IgD-negative memory B cell (primary cell): ENCODE data around the gene POU2F3. TPM values are rescaled to one million over a fixed set of nuclear protein-coding genes. Genes with fewer than 3 reads are reported as not detected.
"Not testable (repeated sequence)": the region's sequence is repeated elsewhere in the genome, so short reads cannot be mapped to it uniquely, and the experiment has no call there.

ENCODE experiments used
- H3K27ac Mint-ChIP-seq, 3 donors: one replicate each; pipeline ENCODE4 v1.8.0; 2020 to 2022; ENCODE audit warnings: mild to moderate bottlenecking in 3 of 3, mixed read lengths in 3 of 3, moderate library complexity in 1 of 3
- H3K27me3 Mint-ChIP-seq: one replicate; pipeline ENCODE4 v1.8.0; 2021; ENCODE audit warnings: mixed read lengths
- H3K36me3 Mint-ChIP-seq: one replicate; pipeline ENCODE4 v1.8.0; 2020; ENCODE audit warnings: mild to moderate bottlenecking, mixed read lengths
- H3K4me1 Mint-ChIP-seq, 3 donors: one replicate each; pipeline ENCODE4 v1.8.0; 2020 to 2022; ENCODE audit warnings: mixed read lengths in 3 of 3, mild to moderate bottlenecking in 1 of 3
- H3K4me3 Mint-ChIP-seq, 4 donors: one replicate each; pipeline ENCODE4 v1.8.0; 2020 to 2022; ENCODE audit warnings: mild to moderate bottlenecking in 4 of 4, mixed read lengths in 4 of 4, moderate library complexity in 3 of 4
- H3K9me3 Mint-ChIP-seq, 3 donors: one replicate each; pipeline ENCODE4 v1.8.0; 2020 to 2021; ENCODE audit warnings: mixed read lengths in 3 of 3, mild to moderate bottlenecking in 1 of 3
- polyA plus RNA-seq: library from polyadenylated mRNA; unstranded; fragments of 300-500 nt; fragmentation: Illumina TruSeq; gene quantifications from one replicate; pipeline ENCODE4 v1.2.3, GENCODE V29; 2021

POU2F3 gene
- polyA plus RNA-seq, 1 donor from 2014 or later: not detected

DNA sequence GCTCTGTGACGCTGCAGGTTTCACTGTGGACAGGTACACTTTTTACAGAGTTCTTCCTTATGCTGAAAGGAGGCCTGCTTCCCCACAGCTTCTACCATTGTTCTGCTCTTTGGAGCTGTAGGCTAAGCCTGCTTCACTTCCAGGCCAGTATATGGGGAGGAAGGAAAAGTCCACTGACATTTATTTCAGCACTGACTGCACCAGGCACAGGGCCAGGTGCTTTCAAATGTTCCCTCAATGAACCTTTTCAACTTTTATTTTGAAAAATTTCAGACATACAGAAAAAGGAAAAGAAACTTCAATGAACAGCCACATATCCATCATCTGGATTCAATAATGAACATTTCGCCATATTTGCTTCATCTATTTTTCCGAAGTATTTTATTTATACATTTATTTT lies 22.0 kb downstream of the POU2F3 start:
- peaks cover 0 to 2% (median 0%) of the 10 kb centered on the region in 3 donors for H3K9me3 Mint-ChIP-seq
- H3K4me3 Mint-ChIP-seq: no peak overlapping the region
- H3K27me3 Mint-ChIP-seq: peaks cover 43% of the 10 kb centered on the region
- no peaks in the 10 kb centered on the region for H3K4me1 Mint-ChIP-seq
- no peak overlapping the region for H3K27ac Mint-ChIP-seq
- peaks cover 2% of the 10 kb centered on the region for H3K36me3 Mint-ChIP-seq

- H3K27ac Mint-ChIP-seq: no peak overlapping the region
- peaks cover 0 to 2% (median 0%) of the 10 kb centered on the region in 3 donors for H3K9me3 Mint-ChIP-seq
- H3K27me3 Mint-ChIP-seq: peaks cover 33% of the 10 kb centered on the region
- no peak overlapping the region for H3K4me3 Mint-ChIP-seq
- no peaks in the 10 kb centered on the region for H3K4me1 Mint-ChIP-seq
- H3K36me3 Mint-ChIP-seq: peaks cover 2% of the 10 kb centered on the region
Measured at GRCh38 chr11:120267319-120267718, 27.4 kb downstream of the POU2F3 start.

DNA sequence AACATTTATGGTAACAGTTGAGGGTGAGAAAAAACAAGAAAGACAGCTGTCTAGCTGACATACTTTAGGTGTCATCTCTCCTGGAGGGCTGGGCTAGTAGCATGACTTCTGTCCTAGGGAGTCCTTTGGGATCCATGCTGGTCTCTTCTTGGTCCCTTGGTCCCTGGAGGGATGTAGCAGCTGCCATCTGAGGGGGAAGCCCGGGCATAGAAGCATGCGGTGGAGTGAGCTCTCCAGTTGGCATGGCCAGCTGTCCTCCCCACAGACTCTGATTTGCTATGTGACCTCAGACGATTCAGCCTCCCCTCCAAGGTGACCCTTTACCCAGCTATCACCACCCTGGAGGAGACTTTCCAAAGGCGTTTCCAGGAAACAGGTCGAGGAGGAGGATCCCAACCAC lies 28.7 kb downstream of the POU2F3 start:
- Mint-ChIP-seq H3K27ac (no peak overlapping the region), H3K4me3 (no peak overlapping the region), H3K36me3 (peaks cover 2% of the 10 kb centered on the region), H3K27me3 (peaks cover 36% of the 10 kb centered on the region), H3K4me1 (no peaks in the 10 kb centered on the region), H3K9me3 (peaks cover 0 to 2% (median 0%) of the 10 kb centered on the region in 3 donors)

DNA sequence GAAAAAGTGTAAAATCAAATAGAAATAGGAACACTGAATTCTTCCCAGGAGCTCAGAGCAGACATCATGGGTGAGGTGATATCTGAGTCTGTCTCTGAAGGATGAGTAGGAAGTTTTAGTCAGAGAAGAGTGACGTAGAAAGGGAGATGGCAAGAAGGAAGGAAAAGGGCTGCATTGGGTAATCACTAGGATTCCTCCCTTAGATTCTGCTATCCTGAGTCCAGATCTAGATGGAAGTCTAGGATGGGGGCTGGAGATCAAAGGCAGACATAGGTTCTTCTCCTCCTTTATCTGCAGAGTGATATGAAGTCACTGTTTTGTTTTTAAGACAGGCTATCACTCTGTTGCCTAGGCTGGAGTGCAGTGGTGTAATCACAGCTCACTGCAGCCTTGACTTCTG lies 30.4 kb downstream of the POU2F3 start:
- H3K27ac Mint-ChIP-seq: no peak overlapping the region
- H3K4me1 Mint-ChIP-seq: no peaks in the 10 kb centered on the region
- H3K9me3 Mint-ChIP-seq: peaks cover 0 to 2% (median 0%) of the 10 kb centered on the region in 3 donors
- peaks cover 35% of the 10 kb centered on the region for H3K27me3 Mint-ChIP-seq
- peaks cover 2% of the 10 kb centered on the region for H3K36me3 Mint-ChIP-seq
- no peak overlapping the region for H3K4me3 Mint-ChIP-seq

DNA sequence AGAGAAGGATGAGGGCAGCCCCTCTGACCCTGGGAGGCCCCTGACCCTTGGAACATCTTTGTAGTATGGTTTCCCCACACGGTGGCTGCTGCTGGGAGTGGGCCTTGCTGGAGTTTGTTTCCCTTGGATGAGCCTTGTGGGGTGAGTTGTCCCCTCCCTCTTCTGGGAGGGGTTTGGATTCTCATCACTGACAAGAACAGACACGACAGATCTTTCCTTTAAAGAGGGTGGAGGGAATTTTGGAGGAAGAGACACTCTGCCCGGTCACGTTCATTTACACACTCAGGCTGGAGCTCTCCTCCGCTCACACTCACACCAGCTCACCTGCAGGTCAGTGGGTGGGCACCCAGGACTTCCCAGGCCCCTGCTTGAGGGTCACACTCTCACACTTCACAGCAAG lies 31.7 kb downstream of the POU2F3 start:
- Mint-ChIP-seq H3K9me3 (peaks cover 0 to under 1% (median 0%) of the 10 kb centered on the region in 3 donors), H3K36me3 (peaks cover under 1% of the 10 kb centered on the region), H3K27me3 (peaks cover 24% of the 10 kb centered on the region), H3K27ac (no peak overlapping the region), H3K4me3 (no peak overlapping the region), H3K4me1 (no peaks in the 10 kb centered on the region)

- Mint-ChIP-seq H3K9me3 (no peaks in the 10 kb centered on the region), H3K27ac (no peak overlapping the region), H3K4me1 (no peaks in the 10 kb centered on the region), H3K4me3 (no peak overlapping the region), H3K36me3 (no peaks in the 10 kb centered on the region), H3K27me3 (peaks cover 18% of the 10 kb centered on the region)
Measured at GRCh38 chr11:120272303-120272702, 32.4 kb downstream of the POU2F3 start.

DNA sequence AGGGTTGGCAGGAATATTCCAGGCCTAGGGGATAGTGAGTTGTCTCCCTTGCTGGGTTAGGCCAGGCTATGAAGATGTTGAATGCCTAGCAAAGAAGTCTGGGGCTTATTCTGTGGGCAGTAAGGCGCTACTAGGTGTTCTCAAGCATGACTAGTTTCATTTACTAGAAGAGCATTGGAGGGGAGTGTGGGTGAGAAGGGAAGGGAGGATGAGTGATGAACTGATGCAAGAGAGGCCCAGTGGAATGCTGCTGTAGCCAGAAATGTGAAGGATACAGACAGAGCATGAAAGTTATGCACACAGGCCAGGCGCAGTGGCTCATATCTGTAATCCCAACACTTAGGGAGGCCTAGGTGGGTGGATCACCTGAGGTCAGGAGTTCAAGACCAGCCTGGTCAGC lies 33.5 kb downstream of the POU2F3 start:
- H3K4me1 Mint-ChIP-seq: no peaks in the 10 kb centered on the region
- no peak overlapping the region for H3K27ac Mint-ChIP-seq
- no peak overlapping the region for H3K4me3 Mint-ChIP-seq
- no peaks in the 10 kb centered on the region for H3K9me3 Mint-ChIP-seq
- H3K27me3 Mint-ChIP-seq: peaks cover 15% of the 10 kb centered on the region
- H3K36me3 Mint-ChIP-seq: no peaks in the 10 kb centered on the region

- not testable (repeated sequence) for H3K36me3 Mint-ChIP-seq, H3K27ac Mint-ChIP-seq, H3K4me3 Mint-ChIP-seq, H3K9me3 Mint-ChIP-seq, H3K4me1 Mint-ChIP-seq
- H3K27me3 Mint-ChIP-seq: peaks cover 15% of the 10 kb centered on the region
Measured at GRCh38 chr11:120273956-120274355, 34.0 kb downstream of the POU2F3 start.

- no peak overlapping the region for H3K4me3 Mint-ChIP-seq
- peaks cover 4% of the 10 kb centered on the region for H3K27me3 Mint-ChIP-seq
- no peak overlapping the region for H3K27ac Mint-ChIP-seq
- no peaks in the 10 kb centered on the region for H3K4me1 Mint-ChIP-seq
- H3K9me3 Mint-ChIP-seq: no peaks in the 10 kb centered on the region
- no peaks in the 10 kb centered on the region for H3K36me3 Mint-ChIP-seq
Measured at GRCh38 chr11:120279502-120279901, 39.6 kb downstream of the POU2F3 start.

DNA sequence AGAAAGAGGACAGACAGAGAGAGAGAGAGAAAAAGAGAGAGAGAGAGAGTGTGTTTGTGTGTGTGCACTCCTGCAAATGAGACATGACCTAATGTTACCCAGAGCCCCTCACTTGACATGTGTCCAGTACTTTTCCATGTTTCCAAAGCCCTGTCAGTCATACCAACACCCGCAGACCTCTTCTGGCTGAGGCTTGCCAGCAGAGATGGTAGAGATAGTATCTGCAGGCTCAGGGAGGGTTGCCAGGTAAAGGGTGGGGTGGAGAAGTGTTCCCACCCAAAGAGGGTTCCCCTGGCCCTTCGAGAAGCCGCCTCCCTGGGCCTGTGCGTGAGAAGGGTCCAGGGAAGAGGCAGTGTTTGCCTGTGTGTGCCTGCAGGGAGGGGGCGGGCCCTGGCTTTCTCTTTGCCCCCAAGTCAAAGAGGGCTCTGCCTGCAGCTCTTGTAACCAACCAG lies 40.7 kb downstream of the POU2F3 start:
- H3K4me3 Mint-ChIP-seq: no peak overlapping the region
- no peaks in the 10 kb centered on the region for H3K36me3 Mint-ChIP-seq
- H3K27me3 Mint-ChIP-seq: peaks cover 2% of the 10 kb centered on the region
- no peaks in the 10 kb centered on the region for H3K4me1 Mint-ChIP-seq
- no peaks in the 10 kb centered on the region for H3K9me3 Mint-ChIP-seq
- H3K27ac Mint-ChIP-seq: no peak overlapping the region

DNA sequence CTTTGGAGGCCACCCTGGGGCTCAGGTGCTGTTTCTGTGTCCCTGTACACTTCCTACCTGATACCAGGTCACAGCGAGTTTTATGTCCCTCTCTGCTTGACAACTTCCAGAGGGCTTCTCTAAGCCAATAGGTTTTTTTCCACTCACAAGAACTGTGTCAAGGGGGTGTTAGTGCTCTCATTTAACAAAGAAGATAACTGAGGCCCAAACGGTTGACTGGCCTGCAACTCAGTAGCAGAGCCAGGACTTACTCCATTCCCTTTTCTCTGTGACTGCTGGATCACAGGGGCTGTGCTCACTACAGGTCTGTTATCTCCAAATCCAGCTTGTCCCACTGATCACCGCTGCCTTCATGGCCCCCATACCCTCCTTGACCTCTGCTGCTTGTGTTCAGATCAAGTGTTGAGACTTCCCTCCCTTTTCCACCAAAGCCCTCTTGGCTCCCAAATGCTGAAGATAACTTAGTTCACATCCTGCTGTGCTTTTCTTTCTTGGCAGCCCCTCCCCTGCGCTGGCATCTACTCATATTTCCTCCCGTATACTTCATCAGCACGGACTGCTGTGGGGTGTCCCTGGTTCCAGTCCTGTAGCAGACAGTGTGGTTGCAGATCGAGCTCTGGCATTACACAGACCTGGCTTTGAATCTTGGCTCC lies 41.3 kb downstream of the POU2F3 start:
- Mint-ChIP-seq H3K27me3 (peaks cover 2% of the 10 kb centered on the region), H3K4me1 (no peaks in the 10 kb centered on the region), H3K4me3 (no peak overlapping the region), H3K9me3 (no peaks in the 10 kb centered on the region), H3K27ac (no peak overlapping the region), H3K36me3 (no peaks in the 10 kb centered on the region)

DNA sequence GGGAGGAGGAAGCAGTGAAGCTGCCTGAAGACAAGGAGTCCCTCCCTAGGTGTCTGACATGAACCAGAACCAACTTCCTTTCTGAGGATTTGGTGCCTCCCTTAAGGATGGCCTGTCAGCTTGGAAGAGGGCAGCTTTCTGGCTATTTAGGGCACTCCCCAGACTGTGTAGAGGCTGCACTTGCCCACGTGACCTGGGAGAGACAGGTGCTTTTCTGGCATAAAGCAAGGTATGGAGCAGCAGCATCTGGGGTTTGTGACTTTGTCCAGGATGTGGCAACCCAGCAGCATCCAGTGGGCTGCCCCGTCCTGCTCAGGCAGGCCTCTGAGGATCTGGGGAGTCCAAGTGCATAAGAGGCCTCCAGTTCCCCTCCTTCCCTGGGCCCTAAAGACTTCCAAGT lies 43.2 kb downstream of the POU2F3 start:
- Mint-ChIP-seq H3K27me3 (peaks cover 2% of the 10 kb centered on the region), H3K4me1 (no peaks in the 10 kb centered on the region), H3K36me3 (no peaks in the 10 kb centered on the region), H3K9me3 (no peaks in the 10 kb centered on the region), H3K27ac (no peak overlapping the region), H3K4me3 (no peak overlapping the region)

GRCh38 chr11:120284272-120284671 lies 44.3 kb downstream of the POU2F3 start:
- Mint-ChIP-seq H3K36me3 (no peaks in the 10 kb centered on the region), H3K27me3 (peaks cover 2% of the 10 kb centered on the region), H3K27ac (no peak overlapping the region), H3K9me3 (no peaks in the 10 kb centered on the region), H3K4me1 (no peaks in the 10 kb centered on the region), H3K4me3 (no peak overlapping the region)

DNA sequence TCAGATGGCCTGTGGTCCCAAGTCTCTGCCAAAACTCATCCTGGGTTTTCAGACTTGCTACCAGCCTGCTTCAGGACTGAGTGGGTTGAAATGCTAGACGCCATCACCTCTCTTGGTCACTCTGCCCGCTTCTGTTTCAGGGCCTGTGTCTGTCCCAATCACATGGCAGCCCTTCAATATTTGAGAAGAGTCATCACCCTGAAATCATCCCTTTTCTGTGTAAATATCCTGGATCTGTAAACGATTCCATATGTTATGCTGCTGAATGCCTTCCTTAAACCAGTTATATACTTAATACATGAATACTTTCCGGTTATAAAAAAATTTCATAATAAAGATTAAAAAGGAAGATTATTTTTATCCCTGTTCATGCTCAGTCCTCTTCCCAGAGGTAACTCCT lies 45.3 kb downstream of the POU2F3 start:
- H3K4me1 Mint-ChIP-seq: no peaks in the 10 kb centered on the region
- no peak overlapping the region for H3K27ac Mint-ChIP-seq
- no peaks in the 10 kb centered on the region for H3K36me3 Mint-ChIP-seq
- H3K4me3 Mint-ChIP-seq: no peak overlapping the region
- H3K27me3 Mint-ChIP-seq: peaks cover 2% of the 10 kb centered on the region
- no peaks in the 10 kb centered on the region for H3K9me3 Mint-ChIP-seq

DNA sequence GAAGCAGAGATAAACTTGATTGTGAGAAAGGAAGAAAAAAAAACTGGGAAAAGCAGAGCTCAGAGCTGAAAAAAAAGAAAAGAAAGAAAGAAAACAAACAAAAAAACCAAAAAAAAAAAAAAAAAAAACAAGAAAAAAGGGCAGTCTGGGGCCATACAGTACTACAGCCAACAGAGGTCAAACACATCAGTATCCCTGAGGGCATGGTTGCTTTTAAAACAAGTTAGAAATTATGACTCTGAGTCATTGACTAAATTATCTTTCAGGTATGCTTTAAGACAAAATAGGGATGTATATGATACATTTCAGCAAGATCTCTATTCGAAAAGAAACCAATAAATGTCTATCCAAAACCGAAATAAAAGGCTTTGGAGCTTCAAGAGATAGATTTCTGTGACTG lies 48.1 kb downstream of the POU2F3 start:
- H3K4me3 Mint-ChIP-seq: no peak overlapping the region
- no peaks in the 10 kb centered on the region for H3K4me1 Mint-ChIP-seq
- no peak overlapping the region for H3K27ac Mint-ChIP-seq
- no peaks in the 10 kb centered on the region for H3K36me3 Mint-ChIP-seq
- no peaks in the 10 kb centered on the region for H3K9me3 Mint-ChIP-seq
- peaks cover 6% of the 10 kb centered on the region for H3K27me3 Mint-ChIP-seq

GRCh38 chr11:120289426-120289825 lies 49.5 kb downstream of the POU2F3 start:
- Mint-ChIP-seq H3K9me3 (no peaks in the 10 kb centered on the region), H3K4me1 (no peaks in the 10 kb centered on the region), H3K27ac (peak overlapping the region in 1 of 3 donors; percentile 11), H3K36me3 (no peaks in the 10 kb centered on the region), H3K27me3 (peaks cover 6% of the 10 kb centered on the region), H3K4me3 (peak overlapping the region in 1 of 4 donors; percentile 30)
